GM23338 (cell line): ENCODE measurements around the gene VAMP8.
"Not testable (repeated sequence)": the region's sequence is repeated elsewhere in the genome, so short reads cannot be mapped to it uniquely, and the experiment has no call there.

ENCODE experiments used
- ZNF114 ChIP-seq: fragments of 250-450 bp; sonication (Bioruptor Pico); IDR thresholded peaks from 2 replicates; pipeline ENCODE4 v1.5.0; 2020; ENCODE audit warnings: mild to moderate bottlenecking, moderate library complexity
- TF ChIP-seq, protein P1 (sequence below), 2 experiments: fragments of 200-600 bp in 1 of 2; sonication (generic) in 1 of 2; conservative IDR thresholded peaks; 2 replicates each; pipeline versions ENCODE4 v1.5.1 to v1.6.1; 2016 to 2017; ENCODE audit warnings: antibody characterized with exemption in 2 of 2, low read depth in 2 of 2, mild to moderate bottlenecking in 2 of 2, moderate library complexity in 1 of 2

GRCh38 chr2:85592299-85592698, 14.9 kb downstream of the VAMP8 start:
- TF ChIP-seq, protein P1, sequence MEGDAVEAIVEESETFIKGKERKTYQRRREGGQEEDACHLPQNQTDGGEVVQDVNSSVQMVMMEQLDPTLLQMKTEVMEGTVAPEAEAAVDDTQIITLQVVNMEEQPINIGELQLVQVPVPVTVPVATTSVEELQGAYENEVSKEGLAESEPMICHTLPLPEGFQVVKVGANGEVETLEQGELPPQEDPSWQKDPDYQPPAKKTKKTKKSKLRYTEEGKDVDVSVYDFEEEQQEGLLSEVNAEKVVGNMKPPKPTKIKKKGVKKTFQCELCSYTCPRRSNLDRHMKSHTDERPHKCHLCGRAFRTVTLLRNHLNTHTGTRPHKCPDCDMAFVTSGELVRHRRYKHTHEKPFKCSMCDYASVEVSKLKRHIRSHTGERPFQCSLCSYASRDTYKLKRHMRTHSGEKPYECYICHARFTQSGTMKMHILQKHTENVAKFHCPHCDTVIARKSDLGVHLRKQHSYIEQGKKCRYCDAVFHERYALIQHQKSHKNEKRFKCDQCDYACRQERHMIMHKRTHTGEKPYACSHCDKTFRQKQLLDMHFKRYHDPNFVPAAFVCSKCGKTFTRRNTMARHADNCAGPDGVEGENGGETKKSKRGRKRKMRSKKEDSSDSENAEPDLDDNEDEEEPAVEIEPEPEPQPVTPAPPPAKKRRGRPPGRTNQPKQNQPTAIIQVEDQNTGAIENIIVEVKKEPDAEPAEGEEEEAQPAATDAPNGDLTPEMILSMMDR (conservative IDR thresholded peaks at IDR 0.05; ENCODE audit: low read depth in 2 of 2): not testable (repeated sequence)
- TF ChIP-seq ZNF114 (CRISPR knock-in tag): not testable (repeated sequence)
